ENCODE results near the gene FNBP1L. TPM values are rescaled to one million over a fixed set of nuclear protein-coding genes. Genes with fewer than 3 reads are reported as not detected.

Gene FNBP1L
- total RNA-seq, 1 experiment from 2014 or later = 72.7 TPM

GRCh38 chr1:93578911-93579825 lies 131.2 kb downstream of the FNBP1L start:
- peak; percentile 35 for DNase-seq
- intact Hi-C loops (cut with micrococcal nuclease; ENCODE audit: unreplicated experiment) = no loop called here
- BruUV-seq (replicated peaks) = no TSS peak
- CTCF ChIA-PET = interaction anchor here (0.9 to 1.4 kb wide), 6 partner anchors 14 to 235 kb away, joined by 3 to 7 read pairs (median 6); no protein-coding TSS in a partner anchor
- H3K4me3 Mint-ChIP-seq (ENCODE audit: low read depth, unreplicated experiment) = peak overlapping the region; percentile 26
- no peak for TF ChIP-seq CTCF (IDR thresholded peaks at IDR 0.05; ENCODE audit: unreplicated experiment)
- H3K9me3 Mint-ChIP-seq (ENCODE audit: low read depth, unreplicated experiment) = no peaks in the 10 kb centered on the region
- H3K4me1 Mint-ChIP-seq (ENCODE audit: low read depth, unreplicated experiment) = peaks cover 38% of the 10 kb centered on the region
- peaks cover 64% of the 10 kb centered on the region for H3K36me3 Mint-ChIP-seq (ENCODE audit: insufficient read depth, unreplicated experiment)
- no peaks in the 10 kb centered on the region for H3K27me3 Mint-ChIP-seq (ENCODE audit: unreplicated experiment)
- peak overlapping the region; percentile 80 for H3K27ac Mint-ChIP-seq (ENCODE audit: unreplicated experiment)

GRCh38 chr1:93579891-93580290 lies 132.0 kb downstream of the FNBP1L start:
- H3K4me1 Mint-ChIP-seq (ENCODE audit: low read depth, unreplicated experiment) = peaks cover 41% of the 10 kb centered on the region
- H3K4me3 Mint-ChIP-seq (ENCODE audit: low read depth, unreplicated experiment) = peak overlapping the region; percentile 26
- peak; percentile 84 for DNase-seq
- no peaks in the 10 kb centered on the region for H3K9me3 Mint-ChIP-seq (ENCODE audit: low read depth, unreplicated experiment)
- CTCF ChIA-PET = interaction anchor here (0.6 to 1.4 kb wide), 7 partner anchors 12 to 266 kb away, joined by 3 to 6 read pairs (median 4); no protein-coding TSS in a partner anchor
- intact Hi-C loops (cut with micrococcal nuclease; ENCODE audit: unreplicated experiment) = no loop called here
- H3K27me3 Mint-ChIP-seq (ENCODE audit: unreplicated experiment) = no peaks in the 10 kb centered on the region
- no TSS peak for BruUV-seq (replicated peaks)
- peaks cover 64% of the 10 kb centered on the region for H3K36me3 Mint-ChIP-seq (ENCODE audit: insufficient read depth, unreplicated experiment)
- no peak for TF ChIP-seq CTCF (IDR thresholded peaks at IDR 0.05; ENCODE audit: unreplicated experiment)
- peak overlapping the region; percentile 80 for H3K27ac Mint-ChIP-seq (ENCODE audit: unreplicated experiment)

GRCh38 chr1:93581917-93582850 lies 134.3 kb downstream of the FNBP1L start:
- Mint-ChIP-seq H3K4me3 (ENCODE audit: low read depth, unreplicated experiment) (no peak overlapping the region), H3K27ac (ENCODE audit: unreplicated experiment) (no peak overlapping the region), H3K4me1 (ENCODE audit: low read depth, unreplicated experiment) (peaks cover 58% of the 10 kb centered on the region), H3K36me3 (ENCODE audit: insufficient read depth, unreplicated experiment) (peaks cover 51% of the 10 kb centered on the region), H3K27me3 (ENCODE audit: unreplicated experiment) (no peaks in the 10 kb centered on the region), H3K9me3 (ENCODE audit: low read depth, unreplicated experiment) (no peaks in the 10 kb centered on the region)
- DNase-seq = no peak
- BruUV-seq (replicated peaks) = no TSS peak
- CTCF ChIA-PET = interaction anchor here (0.6 kb wide), 1 partner anchor 27 kb away, joined by 8 read pairs; no protein-coding TSS in a partner anchor
- TF ChIP-seq CTCF (IDR thresholded peaks at IDR 0.05; ENCODE audit: unreplicated experiment) = no peak
- intact Hi-C loops (cut with micrococcal nuclease; ENCODE audit: unreplicated experiment) = no loop called here
